H1 (cell line): ENCODE results near the gene ATXN3.

Experiments used
- ASH2L ChIP-seq: fragments of 200-600, 300-600 bp; sonication (generic); IDR thresholded peaks from one replicate; pipeline ENCODE4 v1.7.1; 2017; ENCODE audit warnings: low read length
- ATF3 ChIP-seq: IDR thresholded peaks from 2 replicates; pipeline ENCODE4 v1.6.1; 2011; ENCODE audit warnings: low read depth, mild to moderate bottlenecking, low read length; ENCODE audit not compliant: insufficient read depth
- CTCF ChIP-seq, 3 experiments: IDR thresholded peaks; 1 replicate in 2 of 3; 2 replicates in 1 of 3; pipeline versions ENCODE4 v1.5.1 to v1.6.1; 2011; ENCODE audit warnings: low read length in 3 of 3, mild to moderate bottlenecking in 3 of 3, inconsistent platforms in 2 of 3, low read depth in 1 of 3, moderate library complexity in 1 of 3; ENCODE audit not compliant: insufficient read depth in 1 of 3; ENCODE audit errors: control extremely low read depth in 1 of 3
- EZH2 ChIP-seq: fragments of 200-600 bp; sonication (generic); IDR thresholded peaks from 2 replicates; pipeline ENCODE4 v1.7.1; 2012; ENCODE audit warnings: low read depth, mild to moderate bottlenecking, moderate library complexity, low read length, inconsistent platforms; ENCODE audit not compliant: severe bottlenecking
- POLR2A ChIP-seq, 2 experiments: IDR thresholded peaks; 1 replicate in 1 of 2; 2 replicates in 1 of 2; pipeline ENCODE4 v1.6.1; 2011; ENCODE audit warnings: low read depth in 2 of 2, low read length in 2 of 2, mild to moderate bottlenecking in 2 of 2; ENCODE audit errors: control extremely low read depth in 1 of 2
- POLR2AphosphoS5 ChIP-seq: IDR thresholded peaks from 2 replicates; pipeline ENCODE4 v1.6.1; 2011; ENCODE audit warnings: low read depth, low read length
- SP1 ChIP-seq: IDR thresholded peaks from 2 replicates; pipeline ENCODE4 v1.6.1; 2011; ENCODE audit warnings: low read depth, low read length
- SRF ChIP-seq: IDR thresholded peaks from 2 replicates; pipeline ENCODE4 v1.6.1; 2011; ENCODE audit warnings: mild to moderate bottlenecking, low read depth, low read length, moderate library complexity
- USF2 ChIP-seq: IDR thresholded peaks from 2 replicates; pipeline ENCODE4 v1.6.1; 2011; ENCODE audit warnings: low read length, improper control_type of control experiment
- ZNF274 ChIP-seq: IDR thresholded peaks from 2 replicates; pipeline ENCODE4 v1.7.0; 2012; ENCODE audit warnings: low read length, borderline replicate concordance; ENCODE audit errors: extremely low read depth

- no peak for TF ChIP-seq SRF
- TF ChIP-seq USF2 = no peak
- TF ChIP-seq ASH2L = no peak
- no peak for TF ChIP-seq CTCF (IDR thresholded peaks at IDR 0.05; ENCODE audit: control extremely low read depth in 1 of 3, insufficient read depth in 1 of 3, low read depth in 1 of 3, low read length in 3 of 3)
- no peak for TF ChIP-seq ZNF274
- no peak for TF ChIP-seq POLR2A (IDR thresholded peaks at IDR 0.05; ENCODE audit: control extremely low read depth in 1 of 2, low read depth in 2 of 2, low read length in 2 of 2)
- no peak for TF ChIP-seq POLR2AphosphoS5
- TF ChIP-seq EZH2 = no peak
- TF ChIP-seq ATF3 = no peak
- no peak for TF ChIP-seq SP1
These were observed 72.9 kb downstream of the ATXN3 start for GRCh38 chr14:92033433-92033832.
